Neural progenitor cell (in vitro differentiated cells): ENCODE measurements around the gene ALOX15. TPM values are rescaled to one million over a fixed set of nuclear protein-coding genes. Genes with fewer than 3 reads are reported as not detected.

Source experiments
- DNase-seq: peaks from one replicate; pipeline ENCODE4 v3.0.0-alpha.2; 2016; ENCODE audit warnings: low spot score
- H2AFZ ChIP-seq: fragments of 200-600 bp; sonication (generic); replicated peaks from 2 replicates; pipeline ENCODE4 v1.6.1; 2016; ENCODE audit warnings: antibody characterized with exemption
- H3F3A ChIP-seq: fragments of 200-600 bp; sonication (generic); 2 replicates; pipeline ENCODE4 v1.6.1; 2016; ENCODE audit warnings: antibody characterized with exemption, low read depth
- H3K27ac ChIP-seq: fragments of 200-600 bp; sonication (generic); 2 replicates; pipeline ENCODE4 v1.5.1; 2016; ENCODE audit warnings: mild to moderate bottlenecking
- H3K27me3 ChIP-seq: fragments of 200-600 bp; sonication (generic); 2 replicates; pipeline ENCODE4 v1.6.1; 2016; ENCODE audit warnings: mild to moderate bottlenecking, moderate library complexity
- H3K36me3 ChIP-seq: fragments of 200-600 bp; sonication (generic); 2 replicates; pipeline ENCODE4 v1.5.1; 2016
- H3K4me1 ChIP-seq: fragments of 200-600 bp; sonication (generic); 2 replicates; pipeline ENCODE4 v1.6.1; 2016; ENCODE audit warnings: mixed run types
- H3K4me2 ChIP-seq: fragments of 200-600 bp; sonication (generic); 2 replicates; pipeline ENCODE4 v1.6.1; 2016
- H3K4me3 ChIP-seq: fragments of 200-600 bp; sonication (generic); 2 replicates; pipeline ENCODE4 v1.5.1; 2016
- H3K79me2 ChIP-seq: fragments of 200-600 bp; sonication (generic); 2 replicates; pipeline ENCODE4 v1.6.1; 2016; ENCODE audit warnings: low read depth
- H3K9ac ChIP-seq: fragments of 200-600 bp; sonication (generic); 2 replicates; pipeline ENCODE4 v1.6.1; 2016
- H3K9me3 ChIP-seq: fragments of 200-600 bp; sonication (generic); 2 replicates; pipeline ENCODE4 v1.5.1; 2016; ENCODE audit warnings: low read depth
- H4K20me1 ChIP-seq: fragments of 200-600 bp; sonication (generic); 2 replicates; pipeline ENCODE4 v1.6.1; 2016; ENCODE audit warnings: low read depth
- H3K27ac Mint-ChIP-seq: 3 replicates; pipeline ENCODE4 v1.8.0; 2021; ENCODE audit warnings: mixed read lengths
- H3K27me3 Mint-ChIP-seq: 2 replicates; pipeline ENCODE4 v1.8.0; 2022; ENCODE audit warnings: low read depth, mild to moderate bottlenecking, inconsistent platforms, moderate library complexity, mixed read lengths; ENCODE audit not compliant: insufficient read depth
- H3K36me3 Mint-ChIP-seq: 3 replicates; pipeline ENCODE4 v1.8.0; 2021; ENCODE audit warnings: mixed read lengths
- H3K4me1 Mint-ChIP-seq: 3 replicates; pipeline ENCODE4 v1.8.0; 2021; ENCODE audit warnings: mixed read lengths
- H3K4me3 Mint-ChIP-seq: 3 replicates; pipeline ENCODE4 v1.8.0; 2021; ENCODE audit warnings: mild to moderate bottlenecking, moderate library complexity, mixed read lengths
- H3K9me3 Mint-ChIP-seq: 3 replicates; pipeline ENCODE4 v1.8.0; 2020; ENCODE audit warnings: mixed read lengths
- CTCF ChIP-seq: fragments of 200-600 bp; sonication (generic); IDR thresholded peaks from 2 replicates; pipeline ENCODE4 v1.5.1; 2017; ENCODE audit warnings: antibody characterized with exemption, mild to moderate bottlenecking
- EZH2 ChIP-seq: fragments of 200-600 bp; sonication (generic); IDR thresholded peaks from 2 replicates; pipeline ENCODE4 v1.6.1; 2017; ENCODE audit warnings: antibody characterized with exemption, mild to moderate bottlenecking, moderate library complexity
- EZH2phosphoT487 ChIP-seq: fragments of 200-600 bp; sonication (generic); IDR thresholded peaks from 2 replicates; pipeline ENCODE4 v1.6.1; 2017; ENCODE audit warnings: antibody characterized with exemption
- total RNA-seq: library from RNA; depleted of rRNA; stranded (reverse); fragments of >200 nt; gene quantifications from 2 replicates; pipeline ENCODE4 v1.2.3, GENCODE V29; 2015; ENCODE audit warnings: low replicate concordance

ALOX15 gene
- total RNA-seq, 1 donor from 2014 or later, result not detected

GRCh38 chr17:4602041-4602440 is 39.4 kb downstream of the ALOX15 start:
- Mint-ChIP-seq H3K4me1 (peaks cover 45% of the 10 kb centered on the region), H3K9me3 (no peaks in the 10 kb centered on the region), H3K27me3 (peaks cover 5% of the 10 kb centered on the region), H3K4me3 (no peak overlapping the region), H3K27ac (no peak overlapping the region), H3K36me3 (peaks cover 2% of the 10 kb centered on the region)
- no peaks in the 10 kb centered on the region for H4K20me1 ChIP-seq
- peaks cover 25% of the 10 kb centered on the region for H3K4me1 ChIP-seq
- TF ChIP-seq EZH2 (no peak), EZH2phosphoT487 (no peak), CTCF (no peak)
- DNase-seq, result no peak
- H3K36me3 ChIP-seq, result no peaks in the 10 kb centered on the region
- no peak overlapping the region for H3K4me2 ChIP-seq
- H3K27ac ChIP-seq, result no peak overlapping the region
- H3F3A ChIP-seq, result peaks cover 29% of the 10 kb centered on the region
- H3K4me3 ChIP-seq, result no peak overlapping the region
- no peaks in the 10 kb centered on the region for H3K9me3 ChIP-seq
- H3K79me2 ChIP-seq, result no peaks in the 10 kb centered on the region
- no peaks in the 10 kb centered on the region for H3K27me3 ChIP-seq
- no peak overlapping the region for H3K9ac ChIP-seq
- no peak overlapping the region for H2AFZ ChIP-seq

- Histone ChIP-seq H3K4me1 (peaks cover 25% of the 10 kb centered on the region), H3K4me3 (no peak overlapping the region), H4K20me1 (no peaks in the 10 kb centered on the region), H3K4me2 (no peak overlapping the region), H3K9ac (no peak overlapping the region), H3K36me3 (no peaks in the 10 kb centered on the region), H3K79me2 (no peaks in the 10 kb centered on the region), H3K9me3 (no peaks in the 10 kb centered on the region), H2AFZ (no peak overlapping the region), H3K27me3 (no peaks in the 10 kb centered on the region), H3K27ac (no peak overlapping the region), H3F3A (peaks cover 29% of the 10 kb centered on the region)
- H3K27ac Mint-ChIP-seq, result no peak overlapping the region
- DNase-seq, result no peak
- peaks cover 5% of the 10 kb centered on the region for H3K27me3 Mint-ChIP-seq
- H3K36me3 Mint-ChIP-seq, result peaks cover 2% of the 10 kb centered on the region
- H3K4me3 Mint-ChIP-seq, result peak overlapping the region; percentile 30
- TF ChIP-seq EZH2phosphoT487 (no peak), CTCF (no peak), EZH2 (no peak)
- no peaks in the 10 kb centered on the region for H3K9me3 Mint-ChIP-seq
- H3K4me1 Mint-ChIP-seq, result peaks cover 46% of the 10 kb centered on the region
Measured at GRCh38 chr17:4601326-4601725, 40.2 kb downstream of the ALOX15 start.

- TF ChIP-seq CTCF (no peak), EZH2 (no peak), EZH2phosphoT487 (no peak)
- H3K27ac Mint-ChIP-seq, result no peak overlapping the region
- peak overlapping the region; percentile 33 for H3K4me3 Mint-ChIP-seq
- no peaks in the 10 kb centered on the region for H3K9me3 Mint-ChIP-seq
- H3K4me2 ChIP-seq, result peak overlapping the region; percentile 75
- no peaks in the 10 kb centered on the region for H4K20me1 ChIP-seq
- H3K27ac ChIP-seq, result no peak overlapping the region
- H3K4me1 Mint-ChIP-seq, result peaks cover 43% of the 10 kb centered on the region
- H3K27me3 Mint-ChIP-seq, result peaks cover 5% of the 10 kb centered on the region
- DNase-seq, result peak; percentile 48
- peak overlapping the region; percentile 25 for H3K4me3 ChIP-seq
- no peak overlapping the region for H3K9ac ChIP-seq
- H3K4me1 ChIP-seq, result peaks cover 25% of the 10 kb centered on the region
- H3F3A ChIP-seq, result peaks cover 29% of the 10 kb centered on the region
- peaks cover 2% of the 10 kb centered on the region for H3K36me3 Mint-ChIP-seq
- H3K36me3 ChIP-seq, result no peaks in the 10 kb centered on the region
- H2AFZ ChIP-seq, result peak overlapping the region; percentile 22
- no peaks in the 10 kb centered on the region for H3K9me3 ChIP-seq
- no peaks in the 10 kb centered on the region for H3K79me2 ChIP-seq
- no peaks in the 10 kb centered on the region for H3K27me3 ChIP-seq
Measured at GRCh38 chr17:4600563-4600962, 40.9 kb downstream of the ALOX15 start.
